GM18951 (cell line): ENCODE results near the gene GOLGA8G.
"Not testable (repeated sequence)": the region's sequence is repeated elsewhere in the genome, so short reads cannot be mapped to it uniquely, and the experiment has no call there.

ENCODE experiments used
- in situ Hi-C: fragments of 300-500 bp; cut with MboI; formaldehyde crosslinking; loops from one replicate; pipeline ENCODE4 v1.12.0; 2022; ENCODE audit warnings: low sequenced_read_pairs, mixed read lengths, inconsistent platforms; ENCODE audit not compliant: unreplicated experiment

The GOLGA8G gene, protein sequence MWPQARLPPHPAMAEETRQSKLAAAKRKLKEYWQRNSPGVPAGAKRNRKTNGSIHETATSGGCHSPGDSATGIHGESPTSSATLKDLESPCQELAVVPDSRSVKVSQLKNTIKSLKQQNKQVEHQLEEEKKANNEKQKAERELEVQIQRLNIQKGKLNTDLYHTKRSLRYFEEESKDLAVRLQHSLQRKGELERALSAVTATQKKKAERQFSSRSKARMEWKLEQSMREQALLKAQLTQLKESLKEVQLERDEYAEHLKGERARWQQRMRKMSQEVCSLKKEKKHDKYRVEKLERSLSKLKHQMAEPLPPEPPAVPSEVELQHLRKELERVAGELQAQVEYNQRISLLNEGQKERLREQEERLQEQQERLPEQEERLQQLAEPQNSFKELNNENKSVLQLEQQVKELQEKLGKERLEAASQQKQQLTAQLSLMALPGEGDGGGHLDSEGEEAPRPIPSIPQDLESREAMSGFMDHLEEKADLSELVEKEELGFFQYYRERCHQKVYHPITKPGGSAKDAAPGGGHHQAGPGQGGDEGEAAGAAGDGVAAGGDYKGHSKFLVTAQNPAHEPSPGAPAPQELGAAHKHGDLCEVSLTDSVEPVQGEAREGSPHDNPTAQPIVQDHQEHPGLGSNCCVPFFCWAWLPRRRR

DNA sequence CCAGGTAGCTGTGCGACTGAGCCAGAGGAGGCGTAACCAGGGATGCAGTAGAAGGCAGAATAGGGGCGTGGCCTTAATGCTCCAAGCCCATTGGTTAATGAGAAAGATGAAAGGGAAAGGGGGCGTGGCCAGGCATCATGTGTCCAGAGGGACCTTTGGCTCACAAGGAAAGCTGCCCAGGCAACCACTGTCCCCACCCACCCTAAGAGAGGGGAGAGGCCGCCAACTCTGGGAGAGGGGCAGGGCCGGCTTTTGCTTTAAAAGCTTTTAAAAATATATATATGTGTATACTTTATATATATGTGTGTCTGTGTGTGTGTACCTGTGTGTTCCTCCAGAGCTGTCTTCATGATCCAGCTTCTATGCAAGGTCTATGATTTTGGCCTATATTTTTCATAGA is at the start of gene GOLGA8G:
TSS of gene GOLGA8G (minus strand) at position 18 of the 400 bp plus-strand sequence. CDS start 62 bp downstream, outside the sequence.
- in situ Hi-C loops, result not testable (repeated sequence)

DNA sequence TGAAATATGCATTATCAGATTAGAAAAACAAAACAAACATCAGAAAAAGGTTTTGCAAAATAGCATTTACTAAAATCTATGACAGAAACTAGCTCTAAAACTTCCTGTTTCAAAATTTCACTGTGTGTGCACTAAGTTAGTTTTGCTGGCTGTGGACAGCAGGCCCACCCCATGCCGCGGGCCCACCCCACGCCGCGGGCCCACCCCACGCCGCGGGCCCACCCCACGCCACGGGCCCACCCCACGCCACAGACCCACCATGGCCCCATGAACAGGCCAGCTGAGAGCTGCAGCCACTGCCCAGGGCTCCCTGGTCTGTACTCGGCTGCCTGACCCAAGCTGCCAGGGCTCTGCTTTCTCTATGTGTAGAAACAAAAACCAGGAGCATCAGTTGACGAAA is 40.6 kb upstream of the GOLGA8G start:
- in situ Hi-C loops, result not testable (repeated sequence)

DNA sequence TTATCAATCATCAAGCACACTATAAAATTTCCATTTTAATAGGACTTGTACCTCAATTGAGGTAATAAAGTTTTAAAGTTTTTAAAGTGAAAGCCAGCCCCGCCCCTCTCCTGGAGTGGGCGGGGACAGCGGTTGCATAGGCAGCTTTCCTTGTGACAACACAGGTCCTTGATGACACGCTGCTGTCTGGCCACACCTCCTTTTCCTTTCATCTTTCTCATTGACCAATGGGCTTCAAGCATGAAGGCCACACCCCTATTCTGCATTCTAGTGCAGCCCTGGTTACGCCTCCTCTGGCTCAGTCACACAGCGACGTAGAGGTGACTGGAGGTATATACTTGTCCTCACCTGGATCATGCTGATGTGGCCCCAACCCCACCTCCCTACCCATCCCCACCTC is 20.5 kb upstream of the GOLGA8G start, which contains the start of gene GOLGA6L25:
TSS of gene GOLGA6L25 (plus strand) at position 301 of the 400 bp plus-strand sequence. CDS start at position 362, 61 bp downstream.
- in situ Hi-C loops, result not testable (repeated sequence)

DNA sequence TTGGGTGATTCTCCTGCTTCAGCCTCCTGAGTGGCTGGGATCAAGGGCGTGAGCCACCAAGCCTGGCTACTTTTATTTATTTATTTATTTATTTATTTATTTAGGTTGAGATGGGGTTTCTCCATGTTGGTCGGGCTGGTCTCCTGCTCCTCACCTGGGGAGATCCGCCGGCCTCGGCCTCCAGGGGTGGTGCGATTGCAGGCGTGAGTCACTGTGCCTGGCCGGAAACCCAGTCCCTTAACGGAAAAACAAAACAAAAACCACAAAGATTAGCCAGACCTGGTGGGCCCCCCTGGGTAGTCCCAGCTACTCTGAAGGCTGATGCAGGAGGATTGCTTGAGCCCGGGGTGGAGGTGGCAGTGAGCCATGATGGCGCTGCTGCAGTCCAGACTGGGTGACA is 17.6 kb downstream of the GOLGA8G start:
- in situ Hi-C loops, result not testable (repeated sequence)

DNA sequence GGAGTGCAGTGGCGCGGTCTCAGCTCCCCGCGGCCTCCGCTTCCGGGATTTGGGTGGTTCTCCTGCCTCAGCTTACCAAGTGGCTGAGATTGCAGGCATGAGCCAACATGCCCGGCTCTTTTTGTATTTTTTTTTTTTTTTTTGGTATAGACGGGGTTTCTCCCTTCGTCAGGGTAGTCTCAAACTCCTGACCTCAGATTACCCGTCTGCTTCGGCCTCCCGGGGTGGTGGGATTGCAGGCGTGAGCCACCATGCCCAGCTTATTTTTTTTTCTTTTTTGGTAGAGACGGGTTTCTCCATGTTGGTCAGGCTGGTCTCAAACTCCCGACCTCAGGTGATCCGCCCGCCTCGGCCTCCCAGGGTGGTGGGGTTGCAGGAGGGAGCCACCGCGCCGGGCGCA is 18.6 kb downstream of the GOLGA8G start:
- in situ Hi-C loops, result not testable (repeated sequence)

DNA sequence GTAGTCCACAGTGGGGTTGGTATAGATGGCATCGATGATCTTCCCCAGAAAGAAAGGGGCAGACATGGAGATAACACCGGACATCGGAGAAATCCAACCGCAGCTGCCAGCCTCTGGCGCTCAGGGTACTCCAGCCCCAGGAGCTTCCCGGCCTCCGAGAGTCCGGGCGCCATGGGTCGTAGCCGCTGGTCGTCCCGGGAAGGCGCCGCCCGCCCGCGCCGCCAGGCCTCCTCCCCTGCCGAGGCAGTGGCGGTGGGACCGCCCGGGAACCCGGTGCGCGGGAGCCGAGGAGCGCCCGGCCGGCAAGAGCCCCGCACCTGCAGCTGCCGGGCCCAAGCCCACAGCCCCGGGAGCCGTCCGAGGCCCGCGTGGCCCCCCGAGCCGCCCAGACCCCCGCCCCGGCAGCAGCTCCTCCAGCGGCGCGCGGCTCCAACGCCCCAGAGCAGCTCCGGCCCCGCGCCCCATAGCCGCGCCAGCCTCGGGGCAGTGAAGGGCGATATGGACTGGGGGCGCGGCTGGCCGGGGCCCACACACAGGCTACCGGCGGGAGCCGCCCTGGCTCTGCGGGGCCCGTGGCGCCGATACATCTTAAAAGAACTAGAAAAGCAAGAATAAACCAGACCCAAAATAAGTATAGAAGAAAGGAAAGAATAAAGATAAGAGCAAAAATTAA is 24.4 kb downstream of the GOLGA8G start:
- in situ Hi-C loops, result not testable (repeated sequence)

DNA sequence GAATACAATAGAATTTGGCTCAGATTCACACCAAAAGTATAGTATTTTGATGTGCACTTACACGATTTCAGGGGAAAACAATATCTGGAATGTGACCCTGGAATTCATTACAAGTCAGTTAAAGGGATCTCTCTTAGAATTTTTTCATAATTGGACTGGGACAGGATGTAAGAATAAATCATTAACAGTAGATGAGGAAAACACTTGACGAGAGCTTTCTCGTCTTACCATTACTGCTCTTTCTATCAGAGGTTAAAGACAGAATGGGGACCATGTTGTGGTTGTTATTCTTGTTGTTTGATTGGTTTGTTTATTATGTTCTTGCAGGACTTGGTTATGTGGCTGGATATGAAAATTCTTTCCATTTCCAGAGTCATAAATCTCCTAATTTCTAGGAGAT is 51.4 kb downstream of the GOLGA8G start:
- in situ Hi-C loops, result not testable (repeated sequence)
